Stimulated activated CD8-positive, alpha-beta memory T cell treated with anti-CD3 and anti-CD28 coated beads, Interleukin-4, amount 100 ng/mL, for 1 hour (primary cell): Measurements from ENCODE around the gene WDR83.
"Not testable (repeated sequence)": the region's sequence is repeated elsewhere in the genome, so short reads cannot be mapped to it uniquely, and the experiment has no call there.

Experiments used
- DNase-seq, 2 donors: peaks; one replicate each; pipeline ENCODE4 v3.0.0-alpha.2; 2020; ENCODE audit warnings: low read depth in 2 of 2, low spot score in 1 of 2

Gene WDR83

DNA sequence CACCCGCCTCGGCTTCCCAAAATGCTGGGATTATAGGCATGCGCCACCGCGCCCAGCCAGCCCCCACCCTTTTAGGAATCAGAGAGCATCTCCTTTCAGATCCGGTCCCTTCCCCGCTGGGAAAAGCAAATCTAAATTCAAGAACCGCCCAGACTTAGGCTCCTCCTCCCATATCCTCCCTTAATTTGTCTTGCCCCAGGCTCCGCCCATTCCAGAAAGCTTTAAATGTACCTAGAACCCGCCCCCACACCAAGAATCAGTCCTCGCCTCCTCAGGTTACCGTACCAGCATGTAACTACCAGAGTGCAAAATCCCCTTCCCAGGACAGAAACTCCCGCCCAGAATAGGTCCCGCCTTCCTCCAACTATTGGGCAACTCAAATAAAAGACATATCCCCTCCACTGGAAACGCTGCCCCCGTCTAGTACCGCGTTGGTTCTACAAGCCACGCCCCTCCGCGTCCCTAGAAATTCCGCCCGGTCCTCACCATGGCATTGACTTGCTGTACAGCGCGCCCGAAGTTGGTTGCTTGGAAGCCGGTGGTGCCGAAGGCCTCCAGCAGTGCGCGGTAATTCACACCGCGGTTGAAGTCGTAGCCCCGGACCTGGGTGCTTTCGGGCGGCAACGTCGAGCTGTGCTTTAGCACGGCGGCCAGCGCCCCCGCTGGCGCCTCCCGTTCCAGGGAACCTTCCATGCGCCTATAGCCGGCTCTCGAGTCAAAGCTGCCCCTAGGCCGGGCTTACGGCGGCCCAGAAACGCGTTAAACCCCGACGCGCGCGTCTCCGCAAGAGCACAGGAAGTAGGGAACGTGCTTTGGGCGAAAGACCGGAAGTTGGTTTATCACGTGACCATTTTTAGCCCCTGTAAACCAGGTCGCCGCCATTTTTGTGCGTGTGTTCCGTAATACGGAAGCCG lies 14.7 kb downstream of the WDR83 start, which contains the start of gene DHPS:
Gene DHPS (minus strand): TSS at position 807 of the 914 bp plus-strand sequence. CDS start 114 bp downstream, at position 693.
- DNase-seq: peak; percentile 73 to 79

DNA sequence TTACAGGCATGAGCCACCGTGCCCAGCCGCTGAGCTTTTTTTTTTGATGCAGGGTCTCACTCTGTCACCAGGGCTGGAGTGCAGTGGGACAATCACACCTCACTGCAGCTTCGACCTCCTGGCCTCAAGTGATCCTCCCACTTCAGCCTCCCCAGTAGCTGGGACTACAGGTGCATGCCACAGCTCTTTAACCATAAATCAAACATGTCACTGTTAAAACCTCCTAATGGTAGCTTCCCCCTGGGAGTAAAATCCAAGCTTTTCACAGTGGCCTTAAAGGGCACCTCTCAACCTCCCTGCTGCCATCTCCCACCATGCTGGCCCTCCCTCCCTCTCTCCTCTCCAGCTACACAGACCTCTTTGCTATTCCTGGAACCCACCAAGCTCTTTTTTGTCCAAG lies 19.2 kb downstream of the WDR83 start:
- no peak for DNase-seq

DNA sequence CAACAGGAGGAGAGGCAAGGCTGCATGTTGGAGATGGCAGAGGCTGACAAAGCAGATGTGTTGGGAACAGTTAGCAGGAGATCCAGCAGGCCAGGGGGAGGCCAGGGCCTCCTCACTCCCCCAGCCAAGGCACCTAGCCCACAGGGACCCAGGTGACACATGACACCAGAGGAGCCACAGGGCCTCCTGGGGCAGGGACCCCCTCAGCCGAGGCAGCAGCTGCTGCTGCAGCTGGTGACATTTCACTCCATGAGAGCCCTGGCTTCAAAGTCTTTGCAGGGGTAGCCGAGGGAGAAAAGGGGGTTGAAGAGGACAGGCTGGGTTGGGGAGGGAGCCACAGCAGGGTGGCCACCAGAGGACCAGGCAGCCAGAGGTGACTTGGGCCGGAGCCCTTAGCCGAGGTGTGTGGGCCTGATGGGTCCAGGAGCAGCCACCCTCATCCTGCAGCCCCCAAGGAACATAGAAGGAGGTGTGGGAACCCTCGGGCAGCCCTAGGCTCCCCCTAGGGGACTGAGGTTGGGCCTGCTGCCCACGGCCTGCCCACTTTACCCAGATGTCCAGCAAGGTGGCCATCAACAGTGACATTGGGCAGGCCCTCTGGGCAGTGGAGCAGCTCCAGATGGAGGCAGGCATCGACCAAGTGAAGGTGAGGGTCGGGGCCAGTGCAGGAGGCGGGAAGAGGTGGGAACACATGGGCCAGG lies 21.0 kb downstream of the WDR83 start, which contains the start of gene GNG14:
Gene GNG14 (plus strand): TSS at position 503 of the 701 bp plus-strand sequence. CDS start 51 bp downstream, at position 554.
- no peak for DNase-seq

DNA sequence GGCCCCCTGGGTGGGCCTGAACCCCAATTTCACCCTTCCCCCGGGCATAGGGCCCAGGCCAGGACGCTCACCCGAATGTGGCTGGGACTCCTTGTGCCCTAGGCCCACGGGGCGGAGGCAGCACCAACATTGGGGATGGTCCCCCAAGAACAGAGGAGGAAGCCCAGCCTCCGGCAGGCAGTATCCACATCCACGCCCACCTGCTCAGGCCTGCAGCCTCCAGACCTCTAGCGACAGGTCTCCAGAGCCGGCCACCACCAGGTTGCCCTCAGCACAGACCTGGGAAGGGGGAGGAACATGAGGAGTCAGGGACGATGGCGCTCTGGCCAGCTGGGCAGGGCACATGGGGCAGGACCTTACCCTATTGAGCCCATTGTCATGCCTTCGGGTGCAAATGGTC lies 22.4 kb downstream of the WDR83 start:
- DNase-seq: no peak

DNA sequence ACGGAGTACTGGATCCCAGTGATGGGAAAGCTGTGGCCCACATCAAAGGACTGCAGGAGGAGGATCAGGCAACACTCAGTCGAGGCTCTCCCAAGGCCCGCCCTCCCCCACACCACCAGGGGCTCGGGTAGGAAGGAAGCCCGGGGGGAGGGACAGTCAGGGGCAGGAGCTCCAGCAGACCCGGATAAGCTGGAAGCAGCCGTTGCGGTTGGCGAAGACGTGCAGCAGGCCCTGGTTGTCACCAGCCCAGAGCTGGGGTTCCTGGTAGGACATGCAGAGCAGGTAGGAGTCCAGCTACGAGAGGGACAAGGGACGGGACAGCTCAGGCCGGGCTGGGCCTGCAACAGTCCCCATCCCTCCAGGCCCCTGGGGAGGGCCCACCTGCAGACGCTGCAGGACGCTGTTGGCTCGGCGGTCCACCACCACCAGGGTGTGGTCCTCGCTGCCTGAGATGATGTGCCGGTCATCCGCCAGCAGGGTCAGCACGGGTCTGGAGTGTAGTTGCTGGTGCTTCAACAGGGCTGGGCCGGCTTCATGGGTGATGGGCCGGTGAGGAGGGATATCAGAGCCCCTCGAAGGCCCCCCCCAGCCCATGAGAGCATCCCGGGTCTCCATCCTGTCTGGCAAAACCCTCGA lies 23.1 kb downstream of the WDR83 start:
- no peak for DNase-seq

DNA sequence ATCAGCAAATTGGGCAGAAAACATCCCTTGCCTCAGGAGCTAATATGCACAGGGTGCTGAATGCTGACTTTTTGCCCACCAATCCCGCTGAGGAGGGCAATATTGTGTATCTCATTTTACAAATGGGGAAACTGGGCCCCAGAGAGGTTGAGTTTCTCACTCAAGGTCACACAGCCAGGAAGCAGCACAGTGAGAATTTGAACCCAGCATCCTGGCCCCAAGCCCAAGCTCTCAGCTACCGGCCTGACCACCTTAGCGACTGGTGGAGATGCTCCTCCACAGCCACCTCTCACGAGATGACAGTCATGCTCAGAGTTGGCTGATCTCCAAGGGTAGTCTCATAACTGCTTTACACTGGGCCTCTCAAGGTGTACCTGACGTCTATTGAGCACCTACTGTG lies 26.4 kb downstream of the WDR83 start:
- no peak for DNase-seq

DNA sequence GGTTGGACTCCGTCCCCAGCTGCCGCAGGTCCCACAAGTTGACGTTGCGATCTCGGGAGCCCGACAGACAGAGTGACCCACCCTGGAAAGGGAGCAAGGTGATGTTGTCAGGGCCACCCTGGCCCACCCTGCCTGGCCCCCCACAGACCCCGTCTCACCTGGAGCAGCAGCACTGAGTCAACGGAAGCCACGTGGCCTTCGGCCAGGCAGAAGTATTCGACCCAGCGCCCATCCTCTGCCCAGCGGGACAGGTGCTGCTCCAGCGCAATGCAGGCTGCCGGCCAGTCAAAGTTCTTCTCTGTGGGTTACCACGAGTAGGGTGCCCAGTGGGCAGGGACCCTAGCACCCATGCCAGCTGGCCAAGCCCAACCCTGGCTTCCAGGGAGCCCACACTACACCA lies 28.0 kb downstream of the WDR83 start:
- DNase-seq: no peak

DNA sequence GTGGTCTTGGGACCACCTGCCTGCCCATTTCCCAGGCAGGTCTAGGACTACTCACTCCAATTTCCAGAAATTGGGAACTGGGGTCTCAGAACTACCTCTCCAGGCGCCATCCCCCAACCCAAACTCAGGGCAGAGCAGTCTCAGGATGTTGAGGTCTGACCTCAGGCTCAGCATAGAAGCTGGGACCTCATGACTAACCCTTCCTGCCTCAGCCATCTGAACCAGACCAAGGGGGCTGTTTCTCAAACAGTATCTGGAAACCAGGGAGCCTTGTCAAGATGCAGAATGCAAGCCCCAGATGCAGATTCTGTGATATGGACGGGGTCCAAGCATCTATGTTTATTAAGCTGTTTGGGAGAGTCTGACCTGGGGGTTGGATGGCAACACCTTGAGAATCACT lies 28.5 kb downstream of the WDR83 start:
- DNase-seq: no peak

DNA sequence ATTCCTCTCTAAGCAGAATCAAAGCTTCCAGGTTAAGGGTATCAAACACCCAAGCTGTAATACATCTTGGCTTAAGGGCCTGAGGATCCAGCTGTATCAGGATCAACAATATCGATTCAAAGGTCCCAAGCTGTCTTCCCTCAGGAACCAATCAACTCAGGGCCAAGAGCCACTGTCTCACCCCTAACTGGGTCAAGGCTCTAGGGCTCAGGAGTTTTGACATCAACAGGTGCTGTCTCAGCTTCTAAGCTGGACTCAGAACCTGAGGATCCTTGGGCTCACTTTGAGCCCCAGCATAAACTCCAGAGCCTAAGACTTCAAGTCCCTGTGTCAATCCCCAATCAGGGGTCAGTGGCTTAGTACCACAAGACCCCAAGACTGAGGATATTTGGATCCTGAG lies 28.9 kb downstream of the WDR83 start:
- no peak for DNase-seq

DNA sequence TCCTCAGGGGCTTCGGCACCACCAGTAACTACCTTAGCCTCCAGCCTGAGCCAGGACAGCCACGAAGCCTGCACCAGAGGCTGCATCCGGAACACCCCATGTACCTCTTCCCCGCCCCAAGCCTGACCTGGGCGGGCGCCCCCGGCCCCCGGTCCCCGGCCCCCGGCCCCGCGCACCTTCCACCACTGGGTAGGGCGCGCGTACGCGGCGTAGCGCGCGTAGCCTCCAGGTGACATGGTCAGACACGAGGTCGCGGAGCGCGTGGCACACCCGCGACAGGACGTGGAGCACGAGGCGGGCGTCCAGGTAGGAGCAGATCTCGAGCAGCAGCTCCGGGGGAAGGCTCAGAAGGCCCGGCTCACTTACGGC lies 29.4 kb downstream of the WDR83 start:
- DNase-seq: no peak

DNA sequence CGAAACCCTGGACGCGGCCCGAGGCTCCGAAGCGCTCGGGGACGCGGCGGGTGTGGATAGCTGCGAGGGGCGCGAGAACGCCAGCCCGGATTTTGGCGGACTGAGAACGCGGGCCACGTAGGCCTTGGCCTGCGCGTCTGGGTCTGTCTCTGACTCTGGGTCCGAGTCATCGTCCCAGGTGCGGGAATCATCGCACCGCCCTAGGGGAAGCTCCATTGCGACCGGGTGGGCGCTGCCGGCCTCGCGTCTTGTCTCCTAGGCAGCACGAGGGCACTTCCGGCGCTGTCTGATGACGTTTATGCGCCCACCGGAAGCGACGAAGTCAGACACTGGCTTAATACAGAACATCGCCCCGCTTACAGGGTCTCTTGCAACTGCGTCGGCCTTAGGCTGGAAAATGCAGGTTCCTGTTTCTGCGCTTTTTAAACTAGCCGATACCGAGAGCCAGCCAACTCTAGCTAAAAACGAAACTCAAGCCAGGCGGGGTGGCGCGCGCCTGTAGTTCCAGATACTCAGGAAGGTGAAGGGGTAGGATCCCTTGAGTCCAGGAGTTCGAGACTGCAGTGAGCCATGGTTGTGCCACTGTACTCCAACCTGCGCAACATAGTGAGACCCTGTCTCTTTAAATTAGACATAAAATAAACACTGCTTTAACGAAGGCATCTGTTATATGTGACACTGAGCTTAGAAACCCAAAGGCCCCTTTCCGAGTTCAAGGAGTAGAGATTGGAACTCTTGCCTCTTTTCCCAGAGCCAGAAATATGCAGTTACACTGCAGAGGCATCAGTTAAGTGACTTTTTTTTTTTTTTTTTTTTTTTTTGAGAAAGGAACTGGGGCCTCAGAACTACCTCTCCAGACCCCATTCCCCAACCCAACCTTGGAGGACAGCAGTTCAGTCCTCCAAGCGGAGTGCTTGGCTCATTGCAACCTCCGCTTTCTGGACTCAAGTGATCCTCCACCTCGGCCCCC lies 30.0 kb downstream of the WDR83 start, which contains the start of gene FBXW9:
Gene FBXW9 (minus strand): TSS at position 266 of the 970 bp plus-strand sequence. CDS start 50 bp downstream, at position 216.
- peak; percentile 98 for DNase-seq

DNA sequence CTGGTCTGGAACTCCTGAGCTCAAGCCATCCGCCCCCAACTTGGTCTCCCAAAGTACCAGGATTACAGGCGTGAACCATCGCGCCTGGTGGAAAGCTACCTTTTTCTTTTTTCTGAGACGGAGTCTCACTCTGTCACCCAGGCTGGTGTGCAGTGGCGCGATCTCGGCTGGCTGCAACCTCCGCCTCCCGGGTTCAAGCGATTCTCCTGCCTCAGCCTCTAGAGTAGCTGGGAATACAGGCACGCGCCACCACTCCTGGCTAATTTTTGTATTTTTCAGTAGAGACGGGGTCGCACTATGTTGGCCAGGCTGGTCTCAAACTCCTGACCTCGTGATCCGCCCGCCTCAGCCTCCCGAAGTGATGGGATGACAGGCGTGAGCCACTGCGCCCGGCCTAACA lies 30.8 kb downstream of the WDR83 start:
- not testable (repeated sequence) for DNase-seq

DNA sequence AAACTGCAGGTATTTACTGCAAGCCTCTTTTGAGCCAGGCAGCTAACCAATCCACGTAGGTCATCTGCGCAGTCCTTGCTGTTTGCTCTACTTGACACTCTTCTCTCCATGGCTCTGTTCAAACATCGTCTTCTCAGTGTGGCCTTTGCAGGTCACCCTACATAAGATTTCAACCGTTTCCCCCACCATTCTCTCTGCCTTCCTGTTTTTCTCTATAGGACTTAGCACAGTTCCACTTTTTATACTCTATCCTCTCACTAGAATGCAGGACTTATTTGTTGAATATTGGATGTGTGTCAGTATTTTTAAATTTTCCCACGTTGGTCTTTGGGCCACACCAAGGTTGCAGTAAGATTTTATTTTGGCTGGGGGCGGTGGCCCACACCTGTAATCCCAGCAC lies 31.5 kb downstream of the WDR83 start:
- no peak for DNase-seq

DNA sequence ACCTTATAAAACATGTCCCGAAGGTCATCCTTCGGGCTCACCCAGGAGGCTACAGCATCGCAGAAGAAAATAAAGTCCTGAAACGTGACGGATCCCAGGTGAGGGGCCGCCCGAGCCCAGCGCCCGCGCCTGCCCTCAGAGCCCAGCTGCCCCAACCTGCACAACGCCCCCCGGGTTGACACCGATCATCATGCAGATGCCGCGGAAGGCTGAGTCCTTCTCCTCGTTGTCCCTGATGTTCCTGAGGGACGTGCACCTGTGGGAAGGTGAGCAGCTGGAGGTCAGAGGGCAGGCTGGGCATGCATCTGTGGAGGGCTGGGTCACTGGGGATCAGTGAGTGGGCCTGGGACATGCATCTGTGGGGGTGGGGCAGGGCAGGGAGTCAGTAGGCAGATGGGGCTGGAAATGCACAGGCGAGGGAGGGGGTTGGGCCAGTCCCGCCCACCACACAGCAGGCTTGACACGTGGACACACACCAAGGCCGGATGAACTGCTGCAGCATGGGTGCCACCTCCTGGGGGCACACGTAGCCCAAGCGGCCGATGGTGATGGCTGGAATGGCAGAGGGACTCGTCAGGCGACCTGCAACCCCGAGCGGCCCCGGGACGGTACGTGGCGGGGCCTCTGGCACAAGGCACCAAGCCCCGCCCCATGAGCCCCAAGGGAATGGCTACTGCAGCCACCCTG lies 35.1 kb downstream of the WDR83 start:
- no peak for DNase-seq

DNA sequence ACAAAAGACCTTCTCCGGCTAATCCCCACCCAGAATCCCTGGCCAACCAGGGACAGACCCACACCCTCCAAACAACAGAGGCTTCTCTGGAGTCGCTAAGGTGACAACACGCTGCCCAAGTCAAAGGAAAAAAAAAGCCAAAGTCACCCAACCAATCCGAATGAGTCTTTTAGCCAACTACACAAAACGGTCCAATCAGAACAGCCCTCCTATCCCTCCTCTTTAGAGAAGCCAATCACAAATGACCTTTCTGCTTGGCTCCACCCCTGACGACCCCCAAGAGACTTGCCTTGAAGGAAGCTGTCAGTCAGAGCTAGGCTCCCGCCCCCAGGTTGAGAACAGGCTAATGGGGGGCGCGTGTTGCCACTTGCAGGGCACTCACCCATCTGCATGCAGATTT lies 36.4 kb downstream of the WDR83 start:
- DNase-seq: no peak

DNA sequence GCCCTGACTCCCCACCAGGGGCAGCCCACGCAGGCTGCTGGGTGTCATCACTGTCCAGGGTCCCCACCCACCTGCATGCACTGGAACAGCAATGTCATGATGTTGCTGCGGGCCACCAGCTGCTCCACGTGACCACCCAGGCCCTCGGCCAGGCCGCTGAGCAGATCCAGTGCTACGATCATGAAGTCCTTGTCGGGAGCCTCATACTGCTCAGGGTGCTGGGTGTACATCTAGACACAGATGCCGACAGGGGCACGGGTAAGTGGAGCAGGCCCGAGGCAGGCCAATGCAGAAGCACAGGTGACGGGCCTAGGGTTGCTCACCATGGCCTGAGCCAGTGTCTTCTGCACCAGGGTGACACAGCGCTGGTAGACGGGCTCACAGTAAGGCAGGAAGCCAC lies 38.6 kb downstream of the WDR83 start:
- no peak for DNase-seq

DNA sequence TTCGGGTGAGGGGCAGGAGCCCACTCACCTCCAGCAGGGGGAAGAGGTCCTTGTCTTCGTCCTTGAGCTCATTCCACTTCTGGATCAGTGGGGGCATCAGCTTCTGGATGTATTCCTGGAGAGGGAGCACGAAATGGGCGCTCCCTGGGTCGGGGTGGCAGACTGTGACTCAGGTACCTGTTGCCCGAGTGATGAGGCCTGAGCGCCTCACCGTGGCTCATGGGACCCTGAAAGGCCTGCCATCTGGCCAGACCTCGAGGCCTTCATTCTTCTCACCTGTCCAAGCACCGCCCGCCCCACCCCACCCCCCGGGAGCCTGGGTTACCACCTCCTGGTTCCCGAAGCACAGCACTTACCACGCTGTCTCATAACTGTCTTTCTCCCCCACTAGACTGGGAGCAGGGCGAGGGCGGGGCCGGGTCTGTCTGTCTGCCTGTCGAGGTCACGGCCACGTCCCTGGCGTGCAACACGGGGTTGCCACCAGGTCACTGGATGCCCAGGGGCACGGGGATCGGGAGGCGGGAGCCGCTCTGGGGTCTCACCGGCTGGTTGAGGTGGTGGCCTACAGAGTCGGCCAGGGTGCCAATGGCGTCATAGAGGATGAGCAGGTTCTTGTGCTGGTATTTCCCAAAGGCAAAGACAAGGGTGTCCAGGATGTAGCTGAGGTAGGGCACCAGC lies 39.2 kb downstream of the WDR83 start:
- DNase-seq: no peak

DNA sequence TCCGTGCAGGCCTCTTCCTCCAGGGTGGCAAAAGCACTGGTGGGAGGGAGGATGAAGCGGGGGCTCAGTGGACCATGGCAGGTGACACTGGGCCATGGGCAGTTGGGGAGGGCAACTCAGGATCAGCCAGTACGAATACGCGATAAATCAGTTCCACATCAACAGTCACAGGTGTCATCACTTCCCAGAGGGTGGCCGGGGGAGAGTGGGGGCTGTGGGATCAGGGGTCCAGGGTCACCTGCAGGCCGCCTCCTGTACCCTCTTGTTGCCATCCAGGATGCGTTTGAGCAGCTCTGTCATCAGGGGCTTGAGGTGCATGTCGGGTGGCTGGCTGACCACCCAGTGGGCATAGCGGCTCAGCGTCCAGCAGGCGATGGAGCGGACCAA lies 39.7 kb downstream of the WDR83 start:
- no peak for DNase-seq

DNA sequence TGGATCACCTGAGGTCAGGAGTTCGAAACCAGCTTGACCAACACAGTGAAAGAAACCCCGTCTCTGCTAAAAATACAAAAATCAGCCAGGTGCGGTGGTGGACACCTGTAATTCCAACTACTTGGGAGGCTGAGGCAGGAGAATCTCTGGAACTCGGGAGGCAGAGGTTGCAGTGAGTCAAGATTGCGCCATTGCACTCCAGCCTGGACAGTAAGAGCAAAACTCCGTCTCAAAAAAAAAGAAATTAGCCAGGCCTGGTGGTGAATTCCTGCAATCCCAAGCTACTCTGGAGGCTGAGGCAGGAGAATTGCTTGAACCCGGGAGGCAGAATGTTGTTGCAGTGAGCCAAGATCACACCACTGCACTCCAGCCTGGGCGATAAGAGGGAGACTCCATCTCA lies 42.0 kb downstream of the WDR83 start:
- no peak for DNase-seq
